Peyer's patch (tissue), 4 donors: Measurements from ENCODE around the gene SBF1. TPM values are rescaled to one million over a fixed set of nuclear protein-coding genes. Genes with fewer than 3 reads are reported as not detected.

ENCODE experiments used
- DNase-seq, 3 donors: peaks; one replicate each; pipeline ENCODE4 v3.0.0-alpha.2; 2017 to 2019
- H3K27ac ChIP-seq, 4 donors: fragments of 200-600 bp; sonication (generic); one replicate each; pipeline ENCODE4 v1.5.1; 2016 to 2019
- H3K27me3 ChIP-seq, 2 donors: fragments of 200-600 bp; sonication (generic); one replicate each; pipeline ENCODE4 v1.5.1; 2019
- H3K36me3 ChIP-seq, 3 donors: fragments of 200-600 bp; sonication (generic); one replicate each; pipeline ENCODE4 v1.5.1; 2016 to 2019
- H3K4me1 ChIP-seq, 4 donors: fragments of 200-600 bp; sonication (generic); one replicate each; pipeline ENCODE4 v1.5.1; 2016 to 2019
- H3K4me3 ChIP-seq, 4 donors: fragments of 200-600 bp; sonication (generic); 1 replicate in 3 of 4; 2 replicates in 1 of 4; pipeline ENCODE4 v1.5.1; 2016 to 2019; ENCODE audit warnings: mild to moderate bottlenecking in 1 of 4
- H3K9me3 ChIP-seq, 4 donors: fragments of 200-600 bp; sonication (generic); one replicate each; pipeline ENCODE4 v1.5.1; 2016 to 2019; ENCODE audit warnings: mild to moderate bottlenecking in 1 of 4
- CTCF ChIP-seq, 6 experiments: fragments of 450-650 bp in 4 of 6; fragments of 200-600 bp in 2 of 6; sonication (generic) in 1 of 6; IDR thresholded peaks; one replicate each; pipeline ENCODE4 v1.5.1; 2017 to 2019; ENCODE audit warnings: antibody characterized with exemption in 6 of 6, mild to moderate bottlenecking in 3 of 6, moderate library complexity in 1 of 6
- POLR2A ChIP-seq, 2 donors: fragments of 450-650 bp; IDR thresholded peaks; one replicate each; pipeline ENCODE4 v1.5.1; 2017; ENCODE audit warnings: antibody characterized with exemption in 2 of 2, mild to moderate bottlenecking in 2 of 2, moderate library complexity in 2 of 2
- total RNA-seq, 4 donors: library from RNA; depleted of rRNA; stranded (reverse); fragments of >200 nt; gene quantifications; one replicate each; pipeline ENCODE4 v1.1.0, GENCODE V29; 2016

SBF1 gene, protein sequence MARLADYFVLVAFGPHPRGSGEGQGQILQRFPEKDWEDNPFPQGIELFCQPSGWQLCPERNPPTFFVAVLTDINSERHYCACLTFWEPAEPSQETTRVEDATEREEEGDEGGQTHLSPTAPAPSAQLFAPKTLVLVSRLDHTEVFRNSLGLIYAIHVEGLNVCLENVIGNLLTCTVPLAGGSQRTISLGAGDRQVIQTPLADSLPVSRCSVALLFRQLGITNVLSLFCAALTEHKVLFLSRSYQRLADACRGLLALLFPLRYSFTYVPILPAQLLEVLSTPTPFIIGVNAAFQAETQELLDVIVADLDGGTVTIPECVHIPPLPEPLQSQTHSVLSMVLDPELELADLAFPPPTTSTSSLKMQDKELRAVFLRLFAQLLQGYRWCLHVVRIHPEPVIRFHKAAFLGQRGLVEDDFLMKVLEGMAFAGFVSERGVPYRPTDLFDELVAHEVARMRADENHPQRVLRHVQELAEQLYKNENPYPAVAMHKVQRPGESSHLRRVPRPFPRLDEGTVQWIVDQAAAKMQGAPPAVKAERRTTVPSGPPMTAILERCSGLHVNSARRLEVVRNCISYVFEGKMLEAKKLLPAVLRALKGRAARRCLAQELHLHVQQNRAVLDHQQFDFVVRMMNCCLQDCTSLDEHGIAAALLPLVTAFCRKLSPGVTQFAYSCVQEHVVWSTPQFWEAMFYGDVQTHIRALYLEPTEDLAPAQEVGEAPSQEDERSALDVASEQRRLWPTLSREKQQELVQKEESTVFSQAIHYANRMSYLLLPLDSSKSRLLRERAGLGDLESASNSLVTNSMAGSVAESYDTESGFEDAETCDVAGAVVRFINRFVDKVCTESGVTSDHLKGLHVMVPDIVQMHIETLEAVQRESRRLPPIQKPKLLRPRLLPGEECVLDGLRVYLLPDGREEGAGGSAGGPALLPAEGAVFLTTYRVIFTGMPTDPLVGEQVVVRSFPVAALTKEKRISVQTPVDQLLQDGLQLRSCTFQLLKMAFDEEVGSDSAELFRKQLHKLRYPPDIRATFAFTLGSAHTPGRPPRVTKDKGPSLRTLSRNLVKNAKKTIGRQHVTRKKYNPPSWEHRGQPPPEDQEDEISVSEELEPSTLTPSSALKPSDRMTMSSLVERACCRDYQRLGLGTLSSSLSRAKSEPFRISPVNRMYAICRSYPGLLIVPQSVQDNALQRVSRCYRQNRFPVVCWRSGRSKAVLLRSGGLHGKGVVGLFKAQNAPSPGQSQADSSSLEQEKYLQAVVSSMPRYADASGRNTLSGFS (N-terminal part only)
- total RNA-seq: 100 to 1,000 TPM in 3 of 4 donors, 10 to 100 TPM in 1; 72.0 to 133 (median 121) TPM

- H3K27ac ChIP-seq: peak within 1 kb of the TSS; percentile 85 to 92 (median 90)
- H3K4me3 ChIP-seq: peak within 1 kb of the TSS; percentile 94 to 99 (median 98)
- H3K9me3 ChIP-seq: no peaks in the 10 kb centered on the region
- TF ChIP-seq POLR2A (IDR thresholded peaks at IDR 0.05) (peak; percentile 47 to 88), CTCF (IDR thresholded peaks at IDR 0.05) (no peak)
- H3K27me3 ChIP-seq: no peaks in the 10 kb centered on the region
- DNase-seq: peak; percentile 93 to 96 (median 95)
- H3K36me3 ChIP-seq: no peaks in the 10 kb centered on the region
- peaks cover 19 to 47% (median 42%) of the 10 kb centered on the region in 4 donors for H3K4me1 ChIP-seq
These were observed at the start of gene SBF1 for GRCh38 chr22:50474710-50475651. SBF1 (minus strand) TSS chr22:50475035; CDS start chr22:50474840, 195 bp downstream.

DNA sequence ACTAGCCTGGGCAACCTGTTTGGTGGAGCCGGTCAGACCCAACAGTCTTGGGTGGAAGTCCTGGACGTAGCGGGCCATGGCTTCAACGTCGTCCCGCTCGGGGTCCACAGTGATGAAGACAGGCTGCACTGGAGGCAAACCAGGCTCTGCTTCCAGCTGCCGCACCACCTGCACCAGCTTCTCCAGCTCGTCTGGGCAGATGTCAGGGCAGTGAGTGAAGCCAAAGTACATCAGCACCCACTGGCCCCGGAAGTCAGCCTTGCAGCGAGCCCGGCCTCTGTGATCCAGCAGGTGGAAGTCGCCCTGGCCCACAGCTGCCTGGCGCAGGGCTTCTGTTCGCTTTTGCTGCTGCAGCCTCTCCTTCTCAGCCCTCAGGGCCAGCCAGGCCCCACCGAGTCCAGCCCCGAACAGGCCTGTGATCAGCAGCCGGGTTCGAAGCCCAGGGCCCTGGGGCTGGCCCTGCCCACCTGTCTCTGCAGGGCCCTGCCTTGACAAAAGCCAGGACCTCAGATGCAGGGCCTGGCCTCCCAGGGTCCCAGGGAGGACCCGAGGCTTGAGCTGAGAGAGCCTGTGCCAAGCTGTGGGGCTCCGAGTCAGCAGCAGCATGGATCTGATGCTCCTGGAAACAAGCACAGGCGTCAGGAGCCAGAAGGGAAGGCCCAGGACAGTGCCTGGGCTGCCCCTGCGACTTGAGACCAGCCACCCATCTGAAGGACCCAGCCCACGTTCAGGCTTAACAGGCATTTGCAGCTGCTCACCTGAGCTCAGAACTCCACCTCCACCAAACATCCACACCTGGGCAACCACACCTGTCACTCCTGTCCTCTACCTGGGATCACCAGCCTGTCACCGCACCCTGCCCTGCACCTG, 49.2 kb upstream of the SBF1 start:
- Histone ChIP-seq H3K27me3 (no peaks in the 10 kb centered on the region), H3K9me3 (no peaks in the 10 kb centered on the region), H3K27ac (peak overlapping the region in 3 of 4 donors; percentile 93 to 98 (median 96)), H3K4me1 (peaks cover 6 to 53% (median 19%) of the 10 kb centered on the region in 4 donors), H3K4me3 (peak overlapping the region; percentile 74 to 82 (median 78)), H3K36me3 (peaks cover 0 to 49% (median 0%) of the 10 kb centered on the region in 3 donors)
- peak in 1 of 3 donors; percentile 71 for DNase-seq
- TF ChIP-seq POLR2A (IDR thresholded peaks at IDR 0.05) (peak in 1 of 2 donors; percentile 8), CTCF (IDR thresholded peaks at IDR 0.05) (no peak)

DNA sequence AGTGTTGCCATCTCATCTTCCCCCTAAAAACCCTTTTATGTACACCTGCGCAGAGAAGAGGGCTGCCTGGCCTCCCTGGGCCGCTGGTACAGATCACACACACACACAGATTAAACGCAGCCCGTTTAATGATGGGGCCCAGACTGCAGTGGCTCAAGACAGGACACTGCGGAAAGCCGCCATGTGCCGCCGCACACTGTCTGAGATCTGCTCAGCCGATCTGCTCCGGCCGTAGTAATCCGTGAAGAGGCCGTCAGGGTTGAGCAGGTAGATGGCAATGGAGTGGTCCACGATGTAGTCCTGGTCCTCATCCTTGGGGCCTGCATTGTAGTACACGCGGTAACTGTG, 48.6 kb upstream of the SBF1 start:
- H3K36me3 ChIP-seq: peaks cover 0 to 55% (median 0%) of the 10 kb centered on the region in 3 donors
- TF ChIP-seq POLR2A (IDR thresholded peaks at IDR 0.05) (no peak), CTCF (IDR thresholded peaks at IDR 0.05) (no peak)
- DNase-seq: no peak

DNA sequence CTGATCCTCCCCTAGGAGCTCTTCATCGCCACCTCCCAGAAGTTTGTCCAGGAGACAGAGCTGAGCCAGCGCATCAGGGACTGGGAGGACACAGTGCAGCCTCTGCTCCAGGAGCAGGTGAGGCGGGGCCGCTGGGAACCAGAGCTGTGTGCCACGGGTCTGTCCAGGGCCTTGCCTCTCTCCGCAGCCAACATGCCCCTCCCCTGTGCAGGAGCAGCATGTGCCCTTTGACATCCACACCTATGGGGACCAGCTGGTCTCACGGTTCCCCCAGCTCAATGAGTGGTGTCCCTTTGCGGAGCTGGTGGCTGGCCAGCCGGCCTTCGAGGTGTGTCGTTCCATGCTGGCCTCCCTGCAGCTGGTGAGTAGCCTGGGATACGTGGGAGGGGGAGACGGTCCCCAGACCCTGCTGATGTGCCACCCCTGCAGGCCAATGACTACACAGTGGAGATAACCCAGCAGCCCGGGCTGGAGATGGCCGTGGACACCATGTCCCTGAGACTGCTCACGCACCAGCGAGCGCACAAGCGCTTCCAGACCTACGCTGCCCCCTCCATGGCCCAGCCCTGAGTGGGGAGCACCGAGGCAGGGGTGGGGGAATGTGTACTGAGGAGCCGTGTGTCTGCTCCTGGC, 48.1 kb upstream of the SBF1 start:
- Histone ChIP-seq H3K36me3 (peaks cover 0 to 60% (median 0%) of the 10 kb centered on the region in 3 donors), H3K27ac (no peak overlapping the region), H3K4me1 (peaks cover 6 to 41% (median 19%) of the 10 kb centered on the region in 4 donors), H3K4me3 (peak overlapping the region in 1 of 4 donors; percentile 82), H3K9me3 (no peaks in the 10 kb centered on the region), H3K27me3 (no peaks in the 10 kb centered on the region)
- DNase-seq: no peak
- TF ChIP-seq CTCF (IDR thresholded peaks at IDR 0.05) (no peak), POLR2A (IDR thresholded peaks at IDR 0.05) (no peak)

More for the DNA sequence above, 48.6 kb upstream of the SBF1 start:
- no peaks in the 10 kb centered on the region for H3K27me3 ChIP-seq
- peak overlapping the region in 1 of 4 donors; percentile 82 for H3K4me3 ChIP-seq
- H3K27ac ChIP-seq: peak overlapping the region in 1 of 4 donors; percentile 98
- no peaks in the 10 kb centered on the region for H3K9me3 ChIP-seq
- peaks cover 6 to 47% (median 19%) of the 10 kb centered on the region in 4 donors for H3K4me1 ChIP-seq
